HG03135 (cell line): ENCODE results near the gene VTI1A.
"Not testable (repeated sequence)": the region's sequence is repeated elsewhere in the genome, so short reads cannot be mapped to it uniquely, and the experiment has no call there.

Experiments
- ATAC-seq: cut with Tn5 transposase; IDR thresholded peaks from one replicate; pipeline ENCODE4 v1.9.1; 2021; ENCODE audit warnings: mild to moderate bottlenecking, moderate library complexity; ENCODE audit not compliant: unreplicated experiment

VTI1A gene

GRCh38 chr10:112847778-112848177 is 400.8 kb downstream of the VTI1A start:
- no peak for ATAC-seq

GRCh38 chr10:112848228-112848627 is 401.2 kb downstream of the VTI1A start:
- ATAC-seq: no peak

GRCh38 chr10:112848868-112849430 is 401.9 kb downstream of the VTI1A start:
- ATAC-seq: no peak

GRCh38 chr10:112849546-112849945 is 402.5 kb downstream of the VTI1A start:
- no peak for ATAC-seq

GRCh38 chr10:112851181-112851580 is 404.2 kb downstream of the VTI1A start:
- ATAC-seq: no peak

GRCh38 chr10:112851588-112852211 is 404.7 kb downstream of the VTI1A start:
- ATAC-seq: no peak

- no peak for ATAC-seq
These were observed 405.3 kb downstream of the VTI1A start for GRCh38 chr10:112852306-112852705.

- ATAC-seq: no peak
These were observed 408.1 kb downstream of the VTI1A start for GRCh38 chr10:112855134-112855533.

- no peak for ATAC-seq
These were observed 410.5 kb downstream of the VTI1A start for GRCh38 chr10:112857493-112857892.

GRCh38 chr10:112858986-112859651 is 412.1 kb downstream of the VTI1A start:
- ATAC-seq: no peak

GRCh38 chr10:112859793-112860192 is 412.8 kb downstream of the VTI1A start:
- no peak for ATAC-seq

- ATAC-seq: not testable (repeated sequence)
These were observed 416.4 kb downstream of the VTI1A start for GRCh38 chr10:112863461-112863860.
